GM21526 (cell line): ENCODE results near the gene CSPG4.

Experiments used
- ATAC-seq: cut with Tn5 transposase; IDR thresholded peaks from one replicate; pipeline ENCODE4 v1.9.1; 2021; ENCODE audit warnings: moderate library complexity; ENCODE audit not compliant: unreplicated experiment, low FRiP score

Gene CSPG4

DNA sequence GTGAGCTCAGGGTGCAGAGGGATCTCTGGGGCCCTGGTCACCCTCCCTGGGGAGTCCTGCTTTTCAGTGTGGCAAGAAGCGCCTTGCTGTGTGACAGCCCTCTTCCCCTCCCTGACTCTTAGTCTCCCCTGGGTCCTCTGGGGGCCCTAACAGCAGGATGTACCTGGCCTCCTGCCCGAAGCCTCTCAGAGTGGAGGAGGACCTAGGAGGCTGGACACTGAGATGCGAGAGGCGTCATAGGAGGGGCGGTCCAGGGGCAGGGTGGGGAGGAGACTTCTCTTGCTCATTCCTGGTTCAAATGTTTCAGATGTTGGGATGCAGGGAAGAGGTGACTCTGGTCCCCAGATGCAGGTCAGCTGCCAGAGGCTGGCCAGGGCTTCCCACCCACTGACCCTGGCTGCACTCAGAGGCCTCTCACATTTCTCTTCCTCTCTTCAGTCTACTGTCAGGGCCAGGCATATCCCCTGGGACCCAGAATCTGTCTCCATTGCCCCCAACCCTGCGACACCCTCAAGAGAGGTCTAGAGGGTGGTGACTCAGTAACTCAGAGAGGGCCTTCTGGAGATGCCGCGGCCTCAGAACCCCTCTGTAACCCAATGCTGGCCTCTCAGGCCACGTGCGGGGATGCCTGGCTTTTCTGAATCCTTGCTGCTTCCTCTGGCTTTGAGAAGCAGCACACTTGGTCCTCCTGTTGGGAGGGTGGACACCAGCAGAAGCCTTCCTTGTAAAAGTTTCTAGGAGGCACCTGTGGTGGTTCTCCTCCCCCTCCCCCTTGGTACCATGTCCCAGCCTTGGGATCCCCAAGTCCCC lies 39.0 kb downstream of the CSPG4 start:
- no peak for ATAC-seq

DNA sequence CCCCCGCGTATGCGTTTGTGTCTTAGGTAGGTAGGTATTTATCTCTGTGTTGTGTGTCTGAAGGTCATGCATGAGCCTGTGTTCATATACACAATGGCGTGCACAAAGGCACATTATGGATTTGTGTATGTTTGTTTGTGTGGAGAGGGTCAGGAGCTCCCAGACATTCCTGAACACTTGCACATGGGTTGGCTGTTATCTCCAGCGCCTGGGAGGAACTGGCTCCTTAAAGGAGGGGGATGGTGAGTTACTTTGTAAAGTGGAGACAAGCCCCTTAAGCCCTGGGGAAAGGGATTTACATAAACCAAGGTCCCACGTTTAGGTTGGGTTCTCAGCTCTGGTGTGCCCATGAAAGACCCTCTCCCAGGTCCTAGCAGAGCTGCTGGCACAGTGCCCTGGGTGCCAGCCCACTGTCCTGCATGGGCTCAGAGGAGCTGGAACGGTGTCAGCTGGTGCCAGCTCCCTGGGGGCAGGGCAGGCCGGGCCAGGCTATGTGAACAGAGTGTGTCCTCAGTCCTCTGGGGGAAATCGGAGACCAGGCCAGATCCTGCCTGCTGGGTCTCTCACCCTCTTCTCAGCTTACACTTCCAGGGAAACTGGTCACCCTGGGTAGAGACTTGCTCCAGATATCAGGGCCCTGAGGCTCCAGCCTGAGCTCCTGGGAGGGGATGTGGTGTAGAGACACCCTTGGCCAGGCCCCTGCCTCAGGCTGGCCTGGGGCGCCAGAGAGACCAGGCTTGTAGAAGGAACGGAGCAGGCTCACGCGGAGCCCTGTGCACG lies 39.8 kb downstream of the CSPG4 start:
- no peak for ATAC-seq

DNA sequence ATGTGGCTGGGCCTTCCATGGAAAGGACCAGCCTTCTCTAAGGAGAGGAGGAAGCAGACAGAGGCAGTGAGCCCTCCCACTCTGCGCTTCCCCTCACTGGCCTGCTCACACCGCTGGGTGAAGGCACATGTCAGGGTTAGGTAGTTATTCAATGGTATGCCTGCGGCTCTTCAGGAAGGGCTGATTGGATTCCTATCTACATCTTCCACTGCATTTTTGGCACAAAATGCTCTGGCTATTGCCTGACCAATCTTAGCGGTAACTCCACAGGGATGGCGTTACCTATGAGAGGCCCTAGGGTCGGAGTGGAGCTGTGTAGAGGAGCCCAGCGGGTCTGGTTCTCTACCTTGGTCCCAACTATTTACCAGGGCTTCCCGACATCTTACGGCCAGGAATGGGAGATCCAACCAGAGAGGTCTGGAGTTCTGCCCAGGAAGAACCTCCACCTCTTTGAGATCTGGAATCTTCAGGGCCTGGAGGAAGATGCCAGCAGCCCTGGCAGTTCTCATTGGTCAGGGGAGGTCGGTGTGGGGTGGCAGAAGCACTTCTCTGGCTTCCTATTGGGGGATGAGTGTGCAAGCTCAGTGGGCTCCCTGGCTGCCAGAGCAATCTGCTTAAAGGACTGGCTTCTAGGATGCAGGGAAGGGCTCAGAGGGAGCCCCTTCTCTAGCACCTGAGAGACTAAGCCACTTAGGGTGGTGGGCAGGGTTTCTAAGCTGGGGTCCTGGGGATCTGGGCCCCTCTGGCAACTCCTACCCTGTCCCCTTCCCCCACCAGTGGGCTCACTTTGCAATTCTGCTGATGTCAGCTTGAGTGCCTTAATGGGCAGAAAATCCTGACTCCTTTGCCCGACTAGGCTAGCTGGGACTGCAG lies 40.7 kb downstream of the CSPG4 start:
- no peak for ATAC-seq

DNA sequence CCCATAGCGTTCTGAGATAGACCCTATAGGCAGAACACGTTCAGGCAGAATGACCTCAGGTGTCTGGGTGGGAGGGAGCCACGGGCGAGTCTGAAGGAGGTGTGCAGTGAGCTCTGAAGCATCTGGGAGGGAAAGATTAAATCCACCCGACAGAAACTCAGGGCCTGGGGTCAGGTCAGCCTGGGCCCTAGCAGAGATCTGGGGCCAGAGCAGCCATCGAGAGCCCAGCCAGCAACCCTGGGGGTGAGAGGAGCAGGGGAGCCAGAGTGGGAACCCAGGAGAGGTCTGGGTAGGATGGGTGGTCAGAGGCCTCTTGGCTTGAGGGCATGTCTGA lies 42.8 kb downstream of the CSPG4 start:
- no peak for ATAC-seq

DNA sequence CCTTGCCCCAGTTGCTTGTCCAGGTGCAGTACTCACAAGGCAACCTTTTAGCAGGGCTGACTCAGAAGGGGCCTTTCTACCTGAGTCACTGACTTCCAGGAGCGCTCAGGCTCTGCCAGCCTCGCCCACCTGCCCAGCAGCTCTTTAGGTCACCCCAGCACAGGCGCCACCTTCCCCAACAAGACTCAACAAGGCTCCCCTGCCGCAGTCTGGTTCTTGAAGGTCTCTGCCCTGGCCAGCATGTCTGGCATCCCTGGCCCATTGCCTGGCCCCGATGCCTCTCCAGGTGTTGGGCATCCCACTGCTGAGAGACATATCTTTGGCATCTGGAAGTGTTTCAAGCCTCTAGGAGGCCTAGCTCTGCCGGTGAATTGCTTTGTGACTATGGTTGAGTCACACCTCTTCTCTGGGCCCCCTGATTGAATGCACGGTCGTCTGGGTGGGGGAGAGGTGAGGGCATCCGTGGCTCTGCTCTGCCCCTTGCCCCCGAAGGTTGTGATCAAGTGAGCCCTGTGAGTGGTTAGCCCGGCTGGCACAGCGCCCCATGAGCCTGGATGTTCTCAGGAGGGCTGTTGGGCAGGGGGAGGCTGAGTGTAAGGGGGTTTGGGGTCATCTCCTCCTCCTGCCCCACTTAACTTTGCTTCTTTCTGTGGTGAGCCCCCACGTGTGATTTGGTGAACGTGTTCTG lies 43.3 kb downstream of the CSPG4 start:
- no peak for ATAC-seq

DNA sequence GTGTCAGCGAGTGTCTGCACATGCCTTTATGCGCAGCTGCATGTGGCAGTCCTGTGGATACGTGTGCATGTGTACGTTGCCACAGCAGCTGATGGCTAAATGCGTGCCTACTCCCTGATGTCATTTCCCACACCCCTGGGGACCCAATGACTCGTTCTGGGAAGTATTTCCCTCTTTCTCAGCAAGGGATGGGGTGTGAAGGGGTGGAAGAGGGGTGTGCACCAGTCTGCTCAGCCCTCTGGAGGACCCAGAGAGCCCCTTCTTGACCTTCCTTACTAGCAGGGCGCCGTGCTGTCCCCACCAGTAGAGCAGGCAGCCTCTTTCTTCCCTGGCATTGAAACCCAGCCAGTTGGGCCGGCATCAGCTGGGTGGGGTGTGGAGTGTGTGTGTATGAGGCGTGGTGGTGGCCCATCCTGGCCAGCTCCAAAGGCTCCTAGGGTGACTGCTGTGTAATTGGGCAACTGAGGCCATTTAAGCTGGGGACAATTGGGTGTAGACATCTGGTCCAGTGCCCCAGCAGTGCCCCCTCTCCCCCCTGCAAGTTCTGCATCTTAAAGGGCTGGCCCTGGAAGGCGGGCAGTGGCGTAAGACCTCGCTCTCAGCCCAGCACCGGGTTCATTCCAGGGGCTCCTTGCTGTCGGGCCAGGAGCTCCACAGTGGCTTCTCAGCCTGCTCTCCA lies 45.7 kb downstream of the CSPG4 start:
- no peak for ATAC-seq

DNA sequence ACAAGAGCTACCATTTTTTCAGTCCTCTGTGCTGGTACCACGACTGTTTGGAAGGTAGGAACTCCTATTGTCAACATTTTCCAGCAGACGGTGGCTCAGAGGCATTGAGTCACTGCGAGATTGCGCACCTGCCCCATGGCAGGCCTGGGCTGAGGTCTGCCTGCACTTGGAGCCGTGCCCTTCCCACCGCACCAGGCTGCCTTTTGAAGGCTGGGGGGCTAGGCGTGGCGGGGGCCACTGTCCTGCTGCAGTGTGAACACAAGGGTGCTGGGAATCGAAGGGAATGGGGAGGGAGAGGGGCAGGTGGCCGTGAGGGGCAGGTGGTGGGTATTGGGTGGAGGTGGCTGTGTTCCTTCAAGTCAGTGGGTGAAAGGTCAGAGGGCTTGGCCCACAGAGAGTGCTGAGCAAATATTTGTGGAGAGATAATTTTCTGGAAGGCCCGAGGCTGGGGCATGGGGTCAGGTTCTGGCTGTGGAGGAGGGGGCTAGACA lies 48.7 kb downstream of the CSPG4 start:
- ATAC-seq, result no peak

DNA sequence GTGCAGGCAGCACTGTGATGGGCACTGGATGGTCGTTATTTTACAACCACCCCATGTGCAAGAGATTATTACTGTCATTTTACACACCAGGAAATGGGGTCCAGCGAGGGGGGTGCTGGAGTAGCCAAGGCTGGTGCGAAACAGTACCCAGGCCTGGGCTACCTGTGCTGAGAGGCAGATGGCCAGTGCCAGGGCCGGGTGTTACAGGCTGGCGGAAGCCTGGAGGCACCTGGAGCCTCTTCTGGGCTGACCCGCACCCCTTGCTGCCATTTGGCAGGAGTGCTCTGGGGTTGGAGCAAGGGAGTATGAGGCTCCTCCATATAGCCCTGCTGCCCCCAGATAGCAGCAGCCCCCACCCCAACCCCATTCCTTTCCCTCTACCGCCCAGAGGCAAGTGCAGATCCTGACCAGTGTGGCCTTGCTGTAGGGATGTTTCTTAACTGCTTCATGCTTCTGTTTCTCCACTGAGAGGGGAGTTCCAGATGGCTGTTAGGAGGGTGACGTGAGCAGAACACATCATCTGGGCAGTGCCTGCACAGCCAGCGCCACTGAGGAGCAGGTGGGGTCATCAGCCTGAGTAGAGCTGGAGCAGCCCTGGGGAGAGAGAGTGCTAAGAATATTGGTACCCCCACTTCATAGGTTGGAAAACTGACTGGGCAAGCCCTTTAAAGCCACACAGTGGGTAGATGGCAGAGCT lies 49.7 kb downstream of the CSPG4 start:
- no peak for ATAC-seq

DNA sequence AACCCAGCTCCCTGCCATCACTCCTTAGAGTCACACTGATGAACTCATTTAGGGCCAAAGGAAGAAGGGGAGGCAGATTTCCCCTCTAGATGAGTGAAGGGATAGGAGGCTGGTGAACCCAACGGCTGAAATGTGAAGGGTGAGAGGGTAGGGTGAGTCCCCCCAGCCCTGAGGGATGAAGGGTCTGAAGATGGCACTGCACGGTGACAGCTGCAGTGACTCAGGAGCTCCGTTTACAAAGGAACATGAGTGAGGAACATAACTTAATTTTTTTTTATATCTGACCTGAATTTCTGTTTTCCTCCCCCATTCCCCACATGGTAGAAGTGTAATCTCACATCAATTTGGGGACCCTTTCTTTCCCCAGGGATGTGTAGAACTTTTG lies 50.9 kb downstream of the CSPG4 start:
- ATAC-seq, result no peak

DNA sequence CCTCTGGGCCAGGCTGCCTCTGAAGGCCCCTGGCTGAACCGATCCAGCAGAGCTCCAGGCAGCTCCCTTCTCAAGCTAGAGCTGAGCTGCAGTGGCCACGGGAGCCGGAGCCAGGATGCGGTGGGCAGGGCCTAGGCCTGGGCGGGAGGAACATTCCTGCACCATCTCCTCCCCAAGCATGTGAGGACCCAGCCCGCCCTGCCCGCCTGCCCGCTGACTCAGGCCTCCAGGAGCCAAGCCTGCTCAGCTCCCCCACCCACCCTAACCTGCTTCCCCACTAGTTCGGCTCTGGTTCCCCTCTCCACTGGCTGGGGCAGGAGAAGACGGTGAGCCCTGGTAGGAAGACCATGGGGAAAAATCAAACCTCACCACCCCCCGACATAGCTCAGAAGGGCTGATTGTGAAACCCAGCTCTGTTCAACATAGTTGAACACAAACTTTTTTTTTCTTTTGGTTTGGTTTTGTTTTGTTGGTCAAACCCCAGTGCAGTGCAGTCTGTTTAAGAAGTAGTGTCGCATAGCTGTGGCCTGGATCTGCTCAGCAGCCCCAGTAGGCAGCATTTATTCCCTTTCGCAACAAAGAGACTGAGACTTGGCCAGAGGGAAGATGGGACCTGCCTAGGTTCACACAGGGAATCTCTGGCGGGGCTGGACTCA lies 51.4 kb downstream of the CSPG4 start:
- ATAC-seq, result no peak

DNA sequence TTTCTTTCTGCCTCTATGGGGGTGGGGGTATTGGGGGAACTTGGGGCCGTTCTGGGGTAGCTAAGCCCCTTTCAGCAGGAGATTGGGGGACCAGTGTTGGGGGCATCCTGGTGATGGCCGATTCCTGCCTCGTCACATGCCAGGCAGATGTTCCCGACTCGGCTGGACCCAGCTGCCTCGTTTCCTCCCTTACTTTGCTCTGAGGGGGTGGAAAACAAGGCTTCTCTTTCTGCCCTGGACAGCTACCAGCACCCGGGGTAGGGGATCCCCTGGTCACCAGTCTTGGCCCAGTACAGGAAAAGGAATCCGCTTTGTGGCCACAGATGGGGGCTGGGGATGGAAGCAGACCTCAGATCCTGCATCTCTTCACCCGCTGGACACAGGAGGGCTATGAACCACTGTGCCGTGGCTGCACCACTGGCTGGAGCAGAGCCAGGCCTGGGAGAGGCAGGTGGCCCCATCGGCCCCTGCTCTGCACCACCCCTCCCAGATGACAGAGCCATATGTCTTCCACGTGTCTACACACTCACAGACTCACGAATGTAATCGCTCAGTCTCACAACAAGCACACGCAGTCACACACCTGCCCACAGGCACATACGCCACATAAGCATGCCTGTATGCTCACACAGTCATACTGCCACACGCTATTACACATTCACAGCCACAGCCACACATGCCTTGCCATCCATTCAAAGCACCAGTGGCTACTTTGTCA lies 52.6 kb downstream of the CSPG4 start:
- ATAC-seq, result no peak

DNA sequence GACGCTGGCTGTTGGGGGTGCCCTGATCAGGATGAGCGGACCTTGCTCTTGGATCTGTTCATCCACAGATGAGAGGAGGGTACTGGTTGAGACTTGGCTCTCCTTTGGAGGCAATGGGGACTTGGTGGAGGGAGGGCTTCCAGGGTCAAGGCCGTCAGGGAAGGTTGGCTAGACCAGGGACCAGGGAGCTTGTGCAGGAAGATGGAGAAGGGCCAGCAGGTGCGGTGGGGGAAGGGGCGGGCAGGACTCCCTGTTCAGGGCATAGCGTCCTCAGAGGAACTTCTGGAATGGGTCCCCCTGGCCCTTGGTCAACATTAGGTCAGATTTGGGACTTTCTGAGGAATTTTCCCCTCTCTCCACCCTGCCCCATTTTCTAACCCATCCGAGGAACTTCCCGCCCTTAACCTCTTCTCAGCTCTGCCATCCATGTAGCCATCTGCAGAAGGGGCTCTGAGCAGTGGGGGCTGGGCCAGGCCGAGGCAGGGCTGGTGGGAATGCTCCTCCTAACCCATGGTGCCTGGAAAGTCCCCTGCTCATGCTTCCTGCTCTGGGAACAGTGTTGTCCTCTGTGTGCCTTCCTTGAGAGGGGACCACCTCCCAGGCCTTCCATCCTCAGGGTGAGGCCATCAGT lies 53.4 kb downstream of the CSPG4 start:
- no peak for ATAC-seq

DNA sequence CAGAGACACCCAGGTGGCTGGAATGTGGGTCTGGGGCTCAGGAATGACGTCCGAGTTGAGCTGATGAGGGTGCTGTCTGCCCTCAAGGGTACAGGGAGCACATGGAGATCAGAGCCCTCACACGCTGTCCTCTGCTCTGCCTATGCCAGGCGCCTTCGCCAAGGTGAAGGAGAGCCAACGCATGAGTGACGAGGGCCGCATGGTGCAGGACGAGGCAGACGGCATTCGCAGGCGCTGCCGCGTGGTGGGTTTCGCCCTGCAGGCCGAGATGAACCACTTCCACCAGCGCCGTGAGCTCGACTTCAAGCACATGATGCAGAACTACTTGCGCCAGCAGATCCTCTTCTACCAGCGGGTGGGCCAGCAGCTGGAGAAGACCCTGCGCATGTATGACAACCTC lies 55.8 kb downstream of the CSPG4 start:
- ATAC-seq, result no peak

DNA sequence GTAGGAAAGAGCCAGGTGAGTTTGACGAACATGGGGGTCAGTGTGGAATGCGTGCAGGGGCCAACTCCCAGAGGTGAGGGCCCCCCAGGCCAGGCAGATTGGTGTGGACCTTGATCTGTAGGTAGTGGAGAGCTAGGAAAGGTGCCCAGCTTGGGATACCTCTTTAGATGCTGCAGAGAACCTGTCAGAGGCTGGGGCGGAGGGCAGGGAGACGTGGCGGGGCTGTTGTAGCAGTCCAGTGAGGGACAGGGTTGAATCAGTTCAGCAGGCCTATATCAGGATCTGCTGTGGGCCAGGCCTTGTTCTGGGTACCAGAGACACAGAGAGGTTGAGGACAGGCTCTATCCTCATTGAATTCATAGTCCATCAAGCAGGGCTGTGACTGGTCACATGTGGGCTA lies 56.3 kb downstream of the CSPG4 start:
- ATAC-seq, result no peak

DNA sequence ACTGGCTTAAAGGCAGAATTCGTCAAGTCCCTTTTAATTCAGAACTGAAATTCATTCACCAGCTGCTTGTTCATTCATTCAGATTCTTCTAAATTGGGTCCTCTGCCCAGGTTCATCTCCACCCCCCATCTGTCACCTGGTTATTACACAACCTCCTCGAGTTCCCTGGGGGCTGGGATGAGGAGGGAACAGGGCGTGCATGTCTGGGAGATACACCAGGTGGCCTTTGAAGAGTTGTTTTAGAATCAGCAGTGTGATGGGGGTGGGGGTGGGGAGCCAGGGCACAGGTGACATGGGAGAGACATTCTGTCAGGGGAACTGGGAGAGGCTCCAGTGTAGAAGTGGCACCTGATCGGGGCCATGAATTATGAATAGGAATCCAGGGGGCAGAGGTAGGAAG lies 56.7 kb downstream of the CSPG4 start:
- no peak for ATAC-seq

DNA sequence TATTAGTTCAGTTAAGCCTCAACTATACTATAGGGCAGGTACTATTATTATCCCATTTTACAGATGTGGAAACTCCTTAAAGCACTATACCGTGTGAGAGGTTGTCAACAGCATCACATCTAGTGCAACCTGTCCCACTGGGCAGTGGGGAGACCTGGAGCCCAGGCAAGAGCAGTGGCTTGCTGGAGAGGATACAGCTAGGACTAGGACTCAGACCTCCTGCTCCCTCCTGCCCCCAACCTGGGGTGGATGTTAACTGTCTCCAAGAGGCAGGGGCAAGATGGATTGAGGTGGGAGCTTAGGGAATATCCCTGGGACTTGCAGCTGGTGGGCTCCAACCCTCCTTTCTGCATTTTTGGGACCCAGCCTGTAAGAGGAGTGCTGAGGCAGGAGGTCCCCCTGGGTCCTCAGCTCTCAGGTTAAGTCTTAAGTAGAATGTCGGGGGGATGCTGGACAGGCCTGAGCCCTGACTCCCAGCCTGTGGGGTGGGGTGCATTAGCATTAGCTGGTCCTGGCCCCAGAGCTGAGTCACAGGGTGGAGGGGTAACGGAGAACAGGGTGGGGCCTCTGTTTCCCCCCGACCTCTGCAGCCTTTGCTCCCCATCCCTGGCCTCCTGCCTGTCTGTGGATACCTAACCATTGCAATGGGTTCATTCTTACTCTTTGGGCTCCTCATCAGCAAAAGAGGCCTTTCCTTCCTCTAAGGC lies 58.3 kb downstream of the CSPG4 start:
- ATAC-seq, result no peak

DNA sequence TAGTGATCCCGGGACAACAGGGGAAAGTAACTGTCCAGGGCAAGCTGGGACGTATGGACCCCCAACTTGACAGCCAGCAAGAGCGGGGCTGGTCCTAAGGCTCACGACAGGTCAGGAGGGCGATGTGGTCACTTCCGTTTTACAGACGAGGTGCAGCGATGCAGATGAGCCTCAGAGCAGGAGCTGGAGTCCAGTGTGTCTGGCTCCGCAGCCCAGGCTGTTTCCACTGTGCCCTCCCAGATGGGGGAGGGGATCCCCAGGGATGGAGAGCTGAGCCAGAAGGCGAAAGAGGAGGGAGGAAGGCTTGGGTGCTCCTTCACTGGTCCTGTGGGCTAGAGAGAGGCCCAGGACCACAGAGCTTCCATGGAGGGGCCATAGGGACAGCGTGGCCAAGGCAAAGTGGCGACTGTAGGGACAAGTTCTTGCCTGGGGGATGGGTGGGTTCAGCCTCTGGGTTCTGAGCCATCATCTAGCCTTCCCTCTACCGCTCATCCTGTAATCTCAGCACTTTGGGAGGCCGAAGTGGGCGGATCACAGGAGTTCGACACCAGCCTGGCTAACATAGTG lies 59.2 kb downstream of the CSPG4 start:
- ATAC-seq, result no peak
